WERI-Rb-1 (cell line): Measurements from ENCODE around the gene TRIM41.

Experiments used
- DNase-seq: peaks from one replicate; pipeline ENCODE4 v3.0.0-alpha.2; 2020
- H3K27ac ChIP-seq: fragments of 250-450 bp; sonication (Bioruptor Pico); 2 replicates; pipeline ENCODE4 v1.5.1; 2020; ENCODE audit warnings: mild to moderate bottlenecking, moderate library complexity
- H3K27me3 ChIP-seq: fragments of 250-450 bp; sonication (Bioruptor Pico); 2 replicates; pipeline ENCODE4 v1.5.1; 2021; ENCODE audit warnings: mild to moderate bottlenecking, low read depth, moderate library complexity; ENCODE audit not compliant: insufficient read depth, severe bottlenecking
- H3K36me3 ChIP-seq: fragments of 250-450 bp; sonication (Bioruptor Pico); 2 replicates; pipeline ENCODE4 v1.5.1; 2020; ENCODE audit warnings: mild to moderate bottlenecking, moderate library complexity
- H3K4me3 ChIP-seq: 2 replicates; pipeline ENCODE4 v1.5.1; 2011; ENCODE audit warnings: low read depth, mild to moderate bottlenecking, control low read depth, low read length
- H3K9me3 ChIP-seq: fragments of 250-450 bp; sonication (Bioruptor Pico); 2 replicates; pipeline ENCODE4 v1.5.1; 2021; ENCODE audit warnings: mild to moderate bottlenecking, moderate library complexity; ENCODE audit not compliant: severe bottlenecking
- CTCF ChIP-seq: IDR thresholded peaks from 2 replicates; pipeline ENCODE4 v1.5.1; 2011; ENCODE audit warnings: low read depth, mild to moderate bottlenecking, control low read depth, inconsistent platforms, low read length

Gene TRIM41

GRCh38 chr5:181242031-181242451 lies 19.0 kb downstream of the TRIM41 start:
- Histone ChIP-seq H3K27me3 (no peaks in the 10 kb centered on the region), H3K4me3 (peak overlapping the region; percentile 89), H3K27ac (peak overlapping the region; percentile 55), H3K9me3 (no peaks in the 10 kb centered on the region), H3K36me3 (peaks cover 62% of the 10 kb centered on the region)
- no peak for TF ChIP-seq CTCF
- no peak for DNase-seq

DNA sequence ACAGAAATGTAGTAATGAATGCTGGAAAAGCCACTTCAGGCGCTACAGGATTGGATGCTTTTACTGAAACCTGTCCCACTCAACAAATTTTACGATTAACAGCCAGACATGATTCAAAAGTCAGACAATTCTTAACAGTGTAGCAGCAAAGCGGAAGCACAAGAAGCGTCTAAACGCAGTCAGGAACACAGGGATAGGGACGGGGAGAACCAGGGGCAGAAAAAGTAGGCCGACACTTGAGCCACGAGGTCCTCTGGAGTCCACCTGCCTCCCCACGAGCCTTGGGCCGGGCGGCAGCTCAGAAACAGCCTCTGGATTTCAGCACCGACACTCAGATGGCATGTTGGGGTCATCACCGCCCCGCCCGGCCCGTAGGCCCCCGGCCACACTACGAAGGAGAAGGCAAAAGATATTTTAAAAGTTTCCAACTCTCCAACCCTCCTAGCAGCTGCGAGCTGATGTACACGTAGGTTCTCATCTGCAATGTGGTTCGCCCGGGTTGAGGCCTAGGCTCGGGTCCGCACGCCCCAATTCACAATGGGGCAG lies 20.0 kb downstream of the TRIM41 start:
- H3K4me3 ChIP-seq = peak overlapping the region; percentile 89
- DNase-seq = no peak
- no peak for TF ChIP-seq CTCF
- peaks cover 51% of the 10 kb centered on the region for H3K36me3 ChIP-seq
- peak overlapping the region; percentile 79 for H3K27ac ChIP-seq
- no peaks in the 10 kb centered on the region for H3K9me3 ChIP-seq
- no peaks in the 10 kb centered on the region for H3K27me3 ChIP-seq

DNA sequence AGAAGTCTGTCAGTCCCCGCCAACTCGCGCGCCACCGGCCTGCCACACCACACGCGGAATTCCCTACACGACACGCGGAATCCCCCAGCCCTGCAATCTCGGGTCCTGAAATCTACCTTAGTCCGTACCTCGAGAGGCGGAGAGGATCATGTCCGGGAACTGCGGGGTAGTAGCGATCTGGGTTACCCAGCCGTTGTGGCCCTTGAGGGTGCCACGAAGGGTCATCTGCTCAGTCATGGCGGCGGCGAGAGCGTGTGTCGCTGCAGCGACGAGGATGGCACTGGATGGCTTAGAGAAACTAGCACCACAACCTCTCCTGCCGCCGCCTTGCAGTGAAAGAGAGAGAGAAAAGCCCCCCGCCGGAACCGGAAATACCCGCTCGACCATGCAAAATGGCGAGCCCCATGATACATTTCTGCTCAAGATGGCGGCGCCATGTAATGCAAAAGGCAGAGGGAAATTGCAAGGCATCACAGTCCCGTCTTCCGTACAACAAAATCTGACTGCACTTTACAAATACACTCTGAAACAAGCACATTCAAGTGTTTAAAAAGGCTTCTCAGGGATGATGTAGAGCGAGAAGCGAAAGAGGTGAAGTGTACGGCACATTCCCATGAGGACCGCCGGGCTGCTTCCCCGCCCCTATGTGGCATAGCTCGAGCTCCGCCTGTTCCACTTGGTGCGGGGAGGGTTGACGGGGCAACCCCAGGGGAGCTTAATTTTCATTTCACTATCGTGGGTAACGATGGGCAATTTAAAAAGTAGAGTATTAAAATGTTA lies 20.7 kb downstream of the TRIM41 start, which contains the start of gene RACK1:
Gene RACK1 (minus strand): TSS at position 343 of the 780 bp plus-strand sequence. CDS start 106 bp downstream, at position 237.
- H3K9me3 ChIP-seq = no peaks in the 10 kb centered on the region
- peak; percentile 80 for DNase-seq
- no peak for TF ChIP-seq CTCF
- peaks cover 46% of the 10 kb centered on the region for H3K36me3 ChIP-seq
- H3K27ac ChIP-seq = peak within 1 kb of the TSS; percentile 79
- peak within 1 kb of the TSS; percentile 89 for H3K4me3 ChIP-seq
- H3K27me3 ChIP-seq = no peaks in the 10 kb centered on the region

DNA sequence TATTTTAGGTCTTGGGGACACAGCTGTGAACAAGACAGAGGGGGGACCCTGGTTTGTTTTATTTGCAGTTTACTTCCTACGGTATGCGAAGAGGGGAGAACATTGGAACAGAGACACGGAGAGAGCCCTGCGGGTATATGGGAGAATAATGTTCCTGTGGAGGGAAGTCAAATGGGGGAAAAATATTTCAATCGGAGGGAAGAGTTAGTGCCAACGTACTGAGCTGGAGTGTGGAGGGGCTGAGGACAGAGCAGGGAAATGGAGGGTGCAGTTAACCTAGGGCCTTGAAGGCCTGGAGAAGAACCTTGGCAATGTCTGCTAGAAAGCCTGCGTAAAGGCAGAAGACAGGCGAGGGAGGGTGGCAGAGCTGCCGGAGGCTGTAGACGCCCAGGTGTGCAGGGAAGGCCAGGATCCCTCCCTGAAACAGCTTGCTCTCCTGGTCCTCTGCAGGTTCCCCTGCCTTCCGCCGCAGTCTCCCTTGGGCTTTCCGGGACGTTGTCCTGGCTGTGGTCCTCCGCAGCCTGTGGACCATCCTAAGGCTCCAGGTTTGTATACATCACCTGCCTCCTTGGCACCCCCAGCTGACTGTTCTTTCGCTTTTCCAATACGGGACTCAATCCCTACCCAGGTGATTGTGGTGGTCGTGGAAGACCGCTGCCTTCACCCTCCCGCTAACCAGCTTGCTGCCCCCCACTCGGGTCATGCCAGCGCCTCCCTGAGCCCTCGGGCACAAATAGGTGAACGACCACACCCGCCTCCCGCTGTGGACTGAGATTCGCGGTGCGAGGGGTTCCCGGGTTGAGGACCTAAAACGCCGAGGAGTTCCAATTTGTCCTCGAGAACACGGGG lies 22.6 kb downstream of the TRIM41 start:
- peaks cover 27% of the 10 kb centered on the region for H3K36me3 ChIP-seq
- no peaks in the 10 kb centered on the region for H3K27me3 ChIP-seq
- no peak for TF ChIP-seq CTCF
- H3K4me3 ChIP-seq = peak overlapping the region; percentile 62
- no peaks in the 10 kb centered on the region for H3K9me3 ChIP-seq
- H3K27ac ChIP-seq = peak overlapping the region; percentile 79
- DNase-seq = no peak

- TF ChIP-seq CTCF = no peak
- Histone ChIP-seq H3K27me3 (no peaks in the 10 kb centered on the region), H3K9me3 (no peaks in the 10 kb centered on the region), H3K4me3 (peak overlapping the region; percentile 62), H3K36me3 (peaks cover 19% of the 10 kb centered on the region), H3K27ac (peak overlapping the region; percentile 79)
- DNase-seq = peak; percentile 69
Observed at GRCh38 chr5:181246276-181247049, 23.4 kb downstream of the TRIM41 start.
